ENCODE results near the gene TST. TPM values are rescaled to one million over a fixed set of nuclear protein-coding genes. Genes with fewer than 3 reads are reported as not detected.

TST gene
- total RNA-seq, 1 donor from 2014 or later: 21.5 TPM

DNA sequence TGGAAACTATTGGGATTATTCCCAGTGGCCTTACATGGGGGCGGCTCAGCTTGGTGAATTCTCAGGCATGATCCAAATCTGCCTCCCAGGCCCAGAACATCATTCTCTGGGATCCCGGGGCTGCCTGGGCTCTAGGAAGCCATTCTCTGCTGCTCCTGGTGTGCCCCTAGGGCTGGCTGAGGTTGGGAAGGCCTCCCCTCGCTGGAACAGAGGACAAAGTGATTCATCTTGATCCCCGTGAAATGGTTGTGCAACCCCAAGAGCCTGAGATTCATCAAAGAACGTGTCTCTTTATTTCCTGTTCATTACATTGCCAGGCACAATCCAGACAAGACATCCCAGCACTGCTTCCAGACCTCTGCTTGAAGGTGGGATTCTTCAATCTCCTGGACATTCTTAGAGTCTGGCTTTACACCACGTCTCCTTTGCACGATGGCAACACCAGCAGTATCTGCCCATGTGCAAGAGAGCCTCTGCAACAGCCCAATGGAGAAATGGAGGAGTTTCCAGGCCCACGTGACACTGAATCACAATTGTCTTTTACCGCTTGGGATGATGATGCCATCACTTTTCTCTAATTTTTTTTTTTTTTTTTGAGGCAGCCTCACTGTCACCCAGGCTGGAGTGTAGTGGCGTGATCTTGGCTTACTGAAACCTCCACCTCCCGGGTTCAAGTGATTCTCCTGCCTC lies 52.3 kb downstream of the TST start:
- no peak overlapping the region for H3K27ac Mint-ChIP-seq
- peaks cover 4% of the 10 kb centered on the region for H3K27me3 Mint-ChIP-seq (ENCODE audit: insufficient read depth, low read depth)
- Histone ChIP-seq H3K9ac (no peak overlapping the region), H3K27me3 (no peaks in the 10 kb centered on the region), H3K79me2 (ENCODE audit: low read depth) (no peaks in the 10 kb centered on the region), H3K4me2 (no peak overlapping the region), H2AFZ (replicated peaks) (no peak overlapping the region), H3K9me3 (ENCODE audit: low read depth) (no peaks in the 10 kb centered on the region), H3K36me3 (no peaks in the 10 kb centered on the region), H3K27ac (no peak overlapping the region), H3K4me3 (no peak overlapping the region), H3K4me1 (no peaks in the 10 kb centered on the region), H3F3A (ENCODE audit: low read depth) (peaks cover 3% of the 10 kb centered on the region), H4K20me1 (ENCODE audit: low read depth) (no peaks in the 10 kb centered on the region)
- H3K4me1 Mint-ChIP-seq: no peaks in the 10 kb centered on the region
- H3K36me3 Mint-ChIP-seq: no peaks in the 10 kb centered on the region
- no peak overlapping the region for H3K4me3 Mint-ChIP-seq
- TF ChIP-seq, protein P1, sequence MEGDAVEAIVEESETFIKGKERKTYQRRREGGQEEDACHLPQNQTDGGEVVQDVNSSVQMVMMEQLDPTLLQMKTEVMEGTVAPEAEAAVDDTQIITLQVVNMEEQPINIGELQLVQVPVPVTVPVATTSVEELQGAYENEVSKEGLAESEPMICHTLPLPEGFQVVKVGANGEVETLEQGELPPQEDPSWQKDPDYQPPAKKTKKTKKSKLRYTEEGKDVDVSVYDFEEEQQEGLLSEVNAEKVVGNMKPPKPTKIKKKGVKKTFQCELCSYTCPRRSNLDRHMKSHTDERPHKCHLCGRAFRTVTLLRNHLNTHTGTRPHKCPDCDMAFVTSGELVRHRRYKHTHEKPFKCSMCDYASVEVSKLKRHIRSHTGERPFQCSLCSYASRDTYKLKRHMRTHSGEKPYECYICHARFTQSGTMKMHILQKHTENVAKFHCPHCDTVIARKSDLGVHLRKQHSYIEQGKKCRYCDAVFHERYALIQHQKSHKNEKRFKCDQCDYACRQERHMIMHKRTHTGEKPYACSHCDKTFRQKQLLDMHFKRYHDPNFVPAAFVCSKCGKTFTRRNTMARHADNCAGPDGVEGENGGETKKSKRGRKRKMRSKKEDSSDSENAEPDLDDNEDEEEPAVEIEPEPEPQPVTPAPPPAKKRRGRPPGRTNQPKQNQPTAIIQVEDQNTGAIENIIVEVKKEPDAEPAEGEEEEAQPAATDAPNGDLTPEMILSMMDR (IDR thresholded peaks at IDR 0.05): no peak
- TF ChIP-seq EZH2 (IDR thresholded peaks at IDR 0.05) (no peak), EZH2phosphoT487 (IDR thresholded peaks at IDR 0.05) (no peak)
- DNase-seq (ENCODE audit: low spot score): no peak
- H3K9me3 Mint-ChIP-seq: no peaks in the 10 kb centered on the region

DNA sequence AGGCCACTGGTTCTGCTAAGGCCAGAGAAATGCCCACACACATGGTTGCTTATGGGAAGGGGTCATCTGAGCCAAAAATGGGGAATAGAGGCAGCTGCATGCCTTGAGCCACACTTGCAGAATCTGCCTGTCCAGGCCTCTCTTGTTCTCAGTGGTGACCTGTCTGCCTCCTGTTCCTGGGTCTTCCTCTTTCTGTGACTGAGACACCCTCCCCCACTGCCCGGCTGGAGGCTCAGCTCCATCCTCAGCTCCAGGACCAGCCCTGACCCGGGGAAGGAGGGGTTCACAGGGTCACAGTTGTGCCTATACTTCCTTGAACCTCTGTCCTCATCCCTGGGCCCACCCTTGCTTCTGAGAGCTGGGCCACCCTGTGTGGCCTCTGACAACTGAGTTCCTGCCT lies 53.6 kb downstream of the TST start:
- no peak overlapping the region for H3K4me2 ChIP-seq
- H3K4me1 ChIP-seq: no peaks in the 10 kb centered on the region
- Mint-ChIP-seq H3K27me3 (ENCODE audit: insufficient read depth, low read depth) (peaks cover 2% of the 10 kb centered on the region), H3K4me3 (no peak overlapping the region), H3K9me3 (no peaks in the 10 kb centered on the region), H3K27ac (no peak overlapping the region), H3K36me3 (no peaks in the 10 kb centered on the region), H3K4me1 (no peaks in the 10 kb centered on the region)
- no peaks in the 10 kb centered on the region for H3K27me3 ChIP-seq
- no peaks in the 10 kb centered on the region for H3K36me3 ChIP-seq
- H3F3A ChIP-seq (ENCODE audit: low read depth): peaks cover 3% of the 10 kb centered on the region
- no peaks in the 10 kb centered on the region for H3K79me2 ChIP-seq (ENCODE audit: low read depth)
- H4K20me1 ChIP-seq (ENCODE audit: low read depth): no peaks in the 10 kb centered on the region
- no peak overlapping the region for H3K9ac ChIP-seq
- TF ChIP-seq, protein P1 (IDR thresholded peaks at IDR 0.05): no peak
- TF ChIP-seq EZH2 (IDR thresholded peaks at IDR 0.05) (no peak), EZH2phosphoT487 (IDR thresholded peaks at IDR 0.05) (no peak)
- H2AFZ ChIP-seq (replicated peaks): no peak overlapping the region
- no peaks in the 10 kb centered on the region for H3K9me3 ChIP-seq (ENCODE audit: low read depth)
- no peak for DNase-seq (ENCODE audit: low spot score)
- H3K27ac ChIP-seq: no peak overlapping the region
- no peak overlapping the region for H3K4me3 ChIP-seq

DNA sequence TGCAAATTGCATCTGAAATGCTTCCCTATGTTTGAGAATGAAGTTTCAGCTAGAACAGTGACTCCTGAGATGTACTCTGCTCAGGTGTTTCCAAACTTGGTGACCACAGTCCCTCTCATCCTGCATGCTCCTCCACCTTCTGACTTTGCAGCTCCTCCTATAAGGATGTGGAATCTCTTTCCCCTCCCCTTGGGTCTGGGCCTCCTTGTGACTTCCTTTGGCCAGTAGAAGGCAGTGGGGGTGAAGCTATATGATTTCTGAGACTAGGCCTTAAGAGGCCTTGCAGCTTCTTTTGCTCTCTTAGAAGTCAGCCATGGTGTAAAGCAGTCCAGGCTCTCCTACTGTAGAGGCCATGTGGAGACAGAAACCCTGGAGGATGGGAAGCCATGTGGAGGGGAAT lies 55.1 kb downstream of the TST start:
- Mint-ChIP-seq H3K27ac (no peak overlapping the region), H3K4me3 (no peak overlapping the region), H3K4me1 (no peaks in the 10 kb centered on the region), H3K27me3 (ENCODE audit: insufficient read depth, low read depth) (peaks cover 2% of the 10 kb centered on the region), H3K36me3 (no peaks in the 10 kb centered on the region), H3K9me3 (no peaks in the 10 kb centered on the region)
- H3K36me3 ChIP-seq: no peaks in the 10 kb centered on the region
- H2AFZ ChIP-seq (replicated peaks): no peak overlapping the region
- TF ChIP-seq EZH2phosphoT487 (IDR thresholded peaks at IDR 0.05): no peak
- TF ChIP-seq, protein P1 (IDR thresholded peaks at IDR 0.05): no peak
- no peak for TF ChIP-seq EZH2 (IDR thresholded peaks at IDR 0.05)
- H3K9ac ChIP-seq: no peak overlapping the region
- H3K4me3 ChIP-seq: no peak overlapping the region
- H3K27ac ChIP-seq: no peak overlapping the region
- peaks cover 3% of the 10 kb centered on the region for H3F3A ChIP-seq (ENCODE audit: low read depth)
- H3K4me1 ChIP-seq: no peaks in the 10 kb centered on the region
- DNase-seq (ENCODE audit: low spot score): no peak
- no peaks in the 10 kb centered on the region for H4K20me1 ChIP-seq (ENCODE audit: low read depth)
- H3K9me3 ChIP-seq (ENCODE audit: low read depth): no peaks in the 10 kb centered on the region
- no peaks in the 10 kb centered on the region for H3K27me3 ChIP-seq
- H3K79me2 ChIP-seq (ENCODE audit: low read depth): no peaks in the 10 kb centered on the region
- no peak overlapping the region for H3K4me2 ChIP-seq
